GM08714 (cell line): ENCODE results near the gene SAP30BP.

Experiments used
- H3K4me3 ChIP-seq: fragments of 200-500 bp; sonication (Bioruptor generic); 2 replicates; pipeline ENCODE4 v1.5.1; 2014; ENCODE audit warnings: mild to moderate bottlenecking, low read length, inconsistent platforms
- ZNF274 ChIP-seq: IDR thresholded peaks from 2 replicates; pipeline ENCODE4 v1.6.1; 2012; ENCODE audit warnings: mild to moderate bottlenecking, low read depth, low read length

Gene SAP30BP

DNA sequence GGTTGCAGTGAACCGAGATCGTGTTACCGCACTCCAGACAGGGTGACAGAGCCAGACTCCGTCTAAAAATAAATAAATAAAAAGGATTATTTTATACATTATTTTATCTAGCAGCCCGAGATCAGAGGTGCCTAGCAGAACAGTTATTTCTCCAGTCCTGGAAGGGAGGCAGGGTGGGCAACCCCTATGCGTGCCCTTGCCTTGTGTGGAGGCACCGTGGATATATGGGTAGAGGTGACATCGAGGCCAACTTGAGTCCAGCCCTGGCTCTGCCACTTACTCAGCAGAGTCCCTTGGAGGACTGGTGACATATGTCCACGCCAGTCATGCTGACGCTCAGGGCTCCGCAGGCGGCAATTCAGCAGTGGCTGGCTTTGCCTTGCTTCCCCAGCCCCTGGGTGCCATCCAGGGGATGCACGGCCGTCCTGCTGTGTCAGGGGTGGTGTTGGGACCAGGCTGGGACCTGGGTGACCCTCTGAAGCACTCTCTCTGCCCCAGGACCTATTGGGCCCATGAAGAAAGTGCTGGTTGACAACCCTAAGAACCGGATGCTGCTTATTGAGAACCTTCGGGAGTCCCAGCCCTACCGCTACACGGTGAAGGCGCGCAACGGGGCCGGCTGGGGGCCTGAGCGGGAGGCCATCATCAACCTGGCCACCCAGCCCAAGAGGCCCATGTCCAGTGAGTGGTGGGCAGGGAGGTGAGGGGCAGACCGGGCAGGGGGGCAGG, 84.7 kb downstream of the SAP30BP start:
- H3K4me3 ChIP-seq: no peak overlapping the region

DNA sequence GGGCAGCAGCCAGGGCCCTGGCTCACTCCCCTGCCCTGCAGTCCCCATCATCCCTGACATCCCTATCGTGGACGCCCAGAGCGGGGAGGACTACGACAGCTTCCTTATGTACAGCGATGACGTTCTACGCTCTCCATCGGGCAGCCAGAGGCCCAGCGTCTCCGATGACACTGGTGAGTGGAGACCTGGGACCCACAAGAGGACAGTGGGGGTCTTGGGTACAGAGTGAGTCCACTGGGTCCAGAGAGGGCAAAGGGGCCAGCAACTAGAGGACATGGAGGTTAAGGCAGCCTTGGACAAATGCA, 85.2 kb downstream of the SAP30BP start:
- H3K4me3 ChIP-seq: no peak overlapping the region
- TF ChIP-seq ZNF274: no peak

More for the DNA sequence above, 84.7 kb downstream of the SAP30BP start:
- TF ChIP-seq ZNF274: no peak

DNA sequence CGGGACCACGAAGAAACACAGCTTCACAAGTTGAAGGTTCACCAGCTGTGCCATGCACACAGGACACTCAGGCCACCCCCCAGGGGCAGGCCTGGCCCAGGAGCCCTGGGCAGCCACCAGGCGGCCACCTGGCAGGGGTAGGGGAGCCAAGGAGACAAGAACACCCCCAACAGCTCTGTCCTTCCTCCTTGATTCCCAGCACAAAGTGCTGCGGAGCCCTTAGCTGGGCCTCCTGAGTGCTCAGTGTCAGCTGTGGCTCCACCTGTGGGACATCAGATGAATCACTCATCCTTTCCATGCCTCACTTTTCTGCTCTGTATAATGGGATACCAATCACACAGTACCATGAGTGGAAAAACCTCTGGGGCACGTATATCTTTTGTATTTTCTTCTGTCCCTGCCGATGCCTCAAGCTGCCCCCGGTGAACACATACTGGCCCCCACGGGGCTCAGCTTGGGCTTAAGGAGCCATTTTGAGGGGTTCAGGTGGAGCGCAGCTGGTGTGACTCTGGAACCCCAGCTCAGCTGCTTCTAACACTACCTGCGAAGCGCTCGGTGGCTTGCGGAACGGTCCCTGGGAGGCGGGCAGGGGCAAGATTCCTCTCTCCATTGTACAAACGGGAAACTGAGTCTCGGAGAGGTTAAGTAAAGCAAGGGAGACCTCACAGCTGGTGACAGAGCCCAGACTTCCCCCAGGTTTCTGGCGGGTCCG, 85.8 kb downstream of the SAP30BP start:
- peak overlapping the region; percentile 49; the same call in 1 of the 2 replicates for H3K4me3 ChIP-seq
- no peak for TF ChIP-seq ZNF274

DNA sequence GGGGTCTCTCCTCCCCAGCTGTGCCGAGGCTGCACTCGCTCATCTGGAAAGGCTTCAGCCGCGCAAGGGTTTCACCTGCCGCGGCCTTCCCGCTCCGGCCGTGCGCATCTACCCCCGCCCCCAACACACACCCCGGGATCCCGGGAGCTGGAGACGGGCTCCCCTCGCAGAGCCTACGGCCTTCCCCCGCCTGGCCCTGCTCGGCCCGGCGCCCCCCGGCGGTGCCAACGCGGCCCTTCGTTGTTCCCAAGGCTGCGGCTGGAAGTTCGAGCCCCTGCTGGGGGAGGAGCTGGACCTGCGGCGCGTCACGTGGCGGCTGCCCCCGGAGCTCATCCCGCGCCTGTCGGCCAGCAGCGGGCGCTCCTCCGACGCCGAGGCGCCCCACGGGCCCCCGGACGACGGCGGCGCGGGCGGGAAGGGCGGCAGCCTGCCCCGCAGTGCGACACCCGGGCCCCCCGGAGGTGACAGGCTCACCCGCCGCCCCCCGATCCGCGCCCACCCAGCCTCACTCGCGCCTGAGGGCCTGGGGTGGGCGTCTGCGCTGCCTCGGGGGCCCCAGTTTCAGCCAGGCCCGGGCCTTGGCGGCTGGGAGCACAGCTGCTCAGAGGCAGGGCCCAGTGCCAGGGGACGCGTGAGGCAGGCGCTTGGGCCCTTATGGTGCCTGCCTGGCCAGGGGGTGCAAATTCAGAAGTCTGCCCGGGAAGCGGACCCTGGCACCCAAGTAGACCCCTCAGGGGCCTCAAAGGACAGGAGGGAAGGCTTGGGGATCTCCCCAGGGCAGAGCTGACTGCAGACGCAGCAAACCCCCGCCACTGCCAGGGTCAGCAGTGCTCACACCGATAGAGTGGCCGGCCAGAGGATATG, 86.6 kb downstream of the SAP30BP start:
- TF ChIP-seq ZNF274: no peak
- peak overlapping the region; percentile 49; the same call in 1 of the 2 replicates for H3K4me3 ChIP-seq

DNA sequence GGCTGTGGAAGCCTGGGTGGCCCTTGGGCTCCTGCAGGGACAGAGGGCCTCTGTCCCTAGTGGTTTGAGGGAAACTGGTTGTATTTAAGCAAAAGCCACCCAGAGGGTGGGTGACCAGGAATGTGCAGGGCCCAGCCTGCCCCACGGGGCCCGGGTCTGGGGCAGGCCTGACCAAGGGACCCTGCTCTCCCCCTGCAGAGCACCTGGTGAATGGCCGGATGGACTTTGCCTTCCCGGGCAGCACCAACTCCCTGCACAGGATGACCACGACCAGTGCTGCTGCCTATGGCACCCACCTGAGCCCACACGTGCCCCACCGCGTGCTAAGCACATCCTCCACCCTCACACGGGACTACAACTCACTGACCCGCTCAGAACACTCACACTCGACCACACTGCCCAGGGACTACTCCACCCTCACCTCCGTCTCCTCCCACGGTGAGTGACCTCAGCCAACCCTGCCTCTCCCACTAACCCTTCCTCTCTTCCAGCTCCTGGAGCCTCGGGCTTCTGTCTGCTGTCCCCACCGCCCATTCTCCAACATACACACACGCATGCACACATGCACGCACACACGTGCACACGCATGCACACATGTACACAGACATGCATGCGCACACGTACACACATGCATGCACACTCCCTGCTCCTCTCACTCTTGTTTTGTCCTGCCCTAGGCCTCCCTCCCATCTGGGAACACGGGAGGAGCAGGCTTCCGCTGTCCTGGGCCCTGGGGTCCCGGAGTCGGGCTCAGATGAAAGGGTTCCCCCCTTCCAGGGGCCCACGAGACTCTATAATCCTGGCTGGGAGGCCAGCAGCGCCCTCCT, 87.5 kb downstream of the SAP30BP start:
- no peak for TF ChIP-seq ZNF274
- H3K4me3 ChIP-seq: no peak overlapping the region

DNA sequence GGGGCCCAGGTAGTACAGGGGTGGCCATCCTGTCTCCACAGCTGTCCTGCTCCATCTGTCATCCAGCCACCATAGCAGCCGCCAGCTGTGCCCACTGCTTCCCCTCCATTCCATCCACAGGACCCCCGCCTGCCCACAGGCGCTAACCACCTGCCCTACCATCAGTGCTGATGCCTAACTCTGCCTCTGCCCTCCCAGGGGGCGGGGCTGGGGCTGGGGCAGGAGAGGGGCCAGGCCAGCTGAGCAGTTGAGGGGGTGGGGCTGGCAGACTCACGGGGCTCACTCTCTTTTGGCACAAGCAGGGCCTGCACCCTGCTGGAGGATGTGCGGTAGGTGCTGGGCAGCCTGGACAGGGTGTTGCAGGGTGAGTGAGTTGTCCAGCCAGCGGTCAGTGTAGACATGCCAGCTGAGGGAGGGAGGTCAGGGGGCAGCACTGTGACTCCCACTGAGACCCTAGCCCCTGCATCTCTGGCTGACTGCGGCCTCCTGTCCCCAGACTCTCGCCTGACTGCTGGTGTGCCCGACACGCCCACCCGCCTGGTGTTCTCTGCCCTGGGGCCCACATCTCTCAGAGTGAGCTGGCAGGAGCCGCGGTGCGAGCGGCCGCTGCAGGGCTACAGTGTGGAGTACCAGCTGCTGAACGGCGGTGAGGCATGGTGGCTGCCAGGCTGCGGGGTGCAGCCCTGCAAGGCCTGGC, 88.2 kb downstream of the SAP30BP start:
- H3K4me3 ChIP-seq: no peak overlapping the region
- TF ChIP-seq ZNF274: no peak

DNA sequence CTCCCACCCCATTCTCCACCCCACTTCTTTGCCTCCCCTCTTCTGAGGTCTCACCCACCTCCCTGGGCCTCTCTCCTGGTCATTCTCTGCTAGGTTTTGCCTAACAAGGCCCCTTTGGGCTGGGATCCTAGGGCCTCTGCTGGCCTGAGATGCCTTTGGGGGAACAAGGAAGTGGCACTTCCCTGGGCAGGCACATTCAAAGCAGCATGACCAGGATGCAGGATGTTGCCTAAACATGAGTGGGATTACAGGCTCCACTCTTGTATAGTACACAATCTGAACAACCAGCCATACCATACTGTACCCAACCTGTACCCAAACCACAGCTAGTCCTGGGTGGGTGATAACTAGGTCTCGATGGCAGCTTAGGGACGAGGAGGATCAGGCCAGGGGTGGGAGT, 88.9 kb downstream of the SAP30BP start:
- H3K4me3 ChIP-seq: no peak overlapping the region
- no peak for TF ChIP-seq ZNF274

DNA sequence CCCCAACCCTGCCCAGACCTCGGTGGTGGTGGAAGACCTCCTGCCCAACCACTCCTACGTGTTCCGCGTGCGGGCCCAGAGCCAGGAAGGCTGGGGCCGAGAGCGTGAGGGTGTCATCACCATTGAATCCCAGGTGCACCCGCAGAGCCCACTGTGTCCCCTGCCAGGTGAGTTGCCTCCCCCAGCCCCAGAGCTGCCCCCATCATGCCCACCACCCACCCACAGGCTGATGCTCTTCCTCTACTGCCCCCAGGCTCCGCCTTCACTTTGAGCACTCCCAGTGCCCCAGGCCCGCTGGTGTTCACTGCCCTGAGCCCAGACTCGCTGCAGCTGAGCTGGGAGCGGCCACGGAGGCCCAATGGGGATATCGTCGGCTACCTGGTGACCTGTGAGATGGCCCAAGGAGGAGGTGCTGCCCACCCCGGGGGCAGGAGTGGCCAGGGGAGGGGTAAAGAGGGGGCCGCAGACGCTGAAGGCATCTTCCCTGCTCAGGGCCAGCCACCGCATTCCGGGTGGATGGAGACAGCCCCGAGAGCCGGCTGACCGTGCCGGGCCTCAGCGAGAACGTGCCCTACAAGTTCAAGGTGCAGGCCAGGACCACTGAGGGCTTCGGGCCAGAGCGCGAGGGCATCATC, 89.4 kb downstream of the SAP30BP start:
- TF ChIP-seq ZNF274: no peak
- no peak overlapping the region for H3K4me3 ChIP-seq

DNA sequence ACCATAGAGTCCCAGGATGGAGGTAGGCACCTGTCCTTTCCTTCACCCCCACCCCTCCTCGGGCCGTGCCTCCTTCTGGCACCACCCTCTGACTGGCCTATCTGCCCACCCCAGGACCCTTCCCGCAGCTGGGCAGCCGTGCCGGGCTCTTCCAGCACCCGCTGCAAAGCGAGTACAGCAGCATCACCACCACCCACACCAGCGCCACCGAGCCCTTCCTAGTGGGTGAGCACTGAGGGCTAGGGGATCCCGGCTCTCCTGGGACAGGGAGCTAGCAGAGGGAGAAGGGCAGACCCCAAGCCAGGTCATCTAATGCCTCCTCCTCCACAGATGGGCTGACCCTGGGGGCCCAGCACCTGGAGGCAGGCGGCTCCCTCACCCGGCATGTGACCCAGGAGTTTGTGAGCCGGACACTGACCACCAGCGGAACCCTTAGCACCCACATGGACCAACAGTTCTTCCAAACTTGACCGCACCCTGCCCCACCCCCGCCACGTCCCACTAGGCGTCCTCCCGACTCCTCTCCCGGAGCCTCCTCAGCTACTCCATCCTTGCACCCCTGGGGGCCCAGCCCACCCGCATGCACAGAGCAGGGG, 90.0 kb downstream of the SAP30BP start:
- no peak for TF ChIP-seq ZNF274
- H3K4me3 ChIP-seq: no peak overlapping the region
